ENCODE results near the gene MIPEP.

Gene MIPEP

DNA sequence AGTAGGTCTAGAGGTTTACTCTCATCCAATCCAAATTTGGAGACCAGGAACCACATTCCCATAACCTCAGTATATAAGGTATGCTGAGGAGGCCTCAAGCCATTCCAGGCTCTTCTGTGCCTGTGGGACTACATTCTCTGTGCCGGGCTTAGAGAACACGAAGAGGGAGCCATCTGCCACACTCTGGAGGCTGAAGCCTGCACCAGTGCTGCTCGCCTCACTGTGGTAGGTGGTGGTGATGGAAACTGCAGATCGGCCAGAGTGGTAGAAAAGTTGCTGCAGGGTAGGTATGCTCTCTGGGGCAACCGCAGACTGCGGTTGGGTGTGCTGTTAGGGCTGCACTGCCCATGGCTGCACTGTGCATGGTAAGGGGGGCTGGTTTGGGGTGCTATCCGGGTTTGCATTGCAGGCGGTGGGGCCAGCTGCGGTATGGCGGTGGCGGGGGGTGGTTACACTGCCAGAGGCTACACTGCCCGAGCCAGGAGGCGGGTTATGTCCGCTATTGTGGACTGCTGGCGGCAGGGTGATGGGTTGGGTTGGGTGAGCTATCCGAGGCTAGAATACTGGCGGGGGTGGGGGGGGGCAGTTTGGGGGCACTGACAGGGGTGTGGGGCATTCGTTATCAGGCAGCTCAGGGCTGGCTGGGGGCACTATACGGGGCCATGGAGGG, 174.0 kb downstream of the MIPEP start:
- no peak for DNase-seq (ENCODE audit: low read depth in 2 of 2)

DNA sequence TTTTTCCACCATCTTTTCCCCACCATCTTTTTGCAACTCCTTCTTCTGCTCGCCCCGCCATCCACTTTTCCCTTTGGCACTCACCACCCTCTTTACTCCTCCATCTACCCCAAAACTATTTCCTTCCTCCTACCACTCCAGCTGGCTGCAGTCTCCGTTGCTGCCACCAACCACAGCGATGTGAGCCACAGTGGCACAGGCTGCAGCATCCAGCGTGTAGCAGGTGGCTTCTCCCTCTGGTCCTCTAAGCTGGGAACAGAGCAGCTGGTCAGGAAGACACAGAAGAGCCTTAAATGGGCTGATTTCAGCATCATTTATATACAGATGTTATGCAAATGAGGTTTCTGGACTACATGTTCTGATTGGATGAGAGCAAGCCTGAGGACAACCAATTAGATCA, 174.5 kb downstream of the MIPEP start:
- no peak for DNase-seq (ENCODE audit: low read depth in 2 of 2)

- DNase-seq (ENCODE audit: low read depth in 2 of 2): no peak
Observed at GRCh38 chr13:23711355-23711754, 177.8 kb downstream of the MIPEP start.

DNA sequence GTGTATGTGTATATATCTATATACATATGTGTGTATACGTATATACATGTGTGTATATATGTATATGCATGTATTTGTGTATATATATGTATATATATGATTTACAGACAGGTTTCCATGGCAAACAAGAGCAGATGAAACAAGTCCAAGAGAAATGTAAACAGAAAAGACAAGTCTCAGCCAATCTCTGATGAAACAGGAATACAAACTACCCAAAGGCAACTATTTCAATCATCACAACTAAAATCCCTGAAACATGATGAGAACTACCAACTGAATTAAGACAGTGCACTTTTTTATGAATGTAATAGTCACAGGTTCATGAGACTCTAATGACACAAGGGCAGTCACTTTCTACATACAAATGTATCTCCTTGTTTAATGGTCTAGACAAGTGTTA, 178.8 kb downstream of the MIPEP start:
- no peak for DNase-seq (ENCODE audit: low read depth in 2 of 2)

GRCh38 chr13:23709536-23709935, 179.7 kb downstream of the MIPEP start:
- no peak for DNase-seq (ENCODE audit: low read depth in 2 of 2)

- no peak for DNase-seq (ENCODE audit: low read depth in 2 of 2)
Observed at GRCh38 chr13:23707674-23708073, 181.5 kb downstream of the MIPEP start.

GRCh38 chr13:23705583-23705982, 183.6 kb downstream of the MIPEP start:
- no peak for DNase-seq (ENCODE audit: low read depth in 2 of 2)

GRCh38 chr13:23703246-23703860, 185.8 kb downstream of the MIPEP start:
- DNase-seq (ENCODE audit: low read depth in 2 of 2): no peak

DNA sequence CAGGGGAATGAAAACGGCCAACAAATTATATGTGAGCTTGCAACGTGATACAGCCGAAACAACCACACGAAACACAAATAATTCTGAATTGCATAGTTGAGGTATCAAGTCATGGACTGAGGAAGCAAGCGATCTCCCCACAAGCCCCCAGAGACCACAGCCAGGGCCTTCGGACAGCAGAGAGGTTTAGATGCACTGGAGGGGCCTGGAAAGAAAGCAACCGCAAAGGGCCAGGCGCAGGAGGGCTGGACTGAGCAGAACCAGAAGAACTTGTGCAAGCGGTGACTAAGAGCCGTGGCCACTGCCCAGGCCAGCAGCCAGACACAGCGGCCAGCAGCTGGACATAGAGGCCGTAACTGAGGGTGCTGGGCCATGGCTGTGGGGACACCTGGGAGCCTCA, 187.6 kb downstream of the MIPEP start:
- DNase-seq (ENCODE audit: low read depth in 2 of 2): no peak

DNA sequence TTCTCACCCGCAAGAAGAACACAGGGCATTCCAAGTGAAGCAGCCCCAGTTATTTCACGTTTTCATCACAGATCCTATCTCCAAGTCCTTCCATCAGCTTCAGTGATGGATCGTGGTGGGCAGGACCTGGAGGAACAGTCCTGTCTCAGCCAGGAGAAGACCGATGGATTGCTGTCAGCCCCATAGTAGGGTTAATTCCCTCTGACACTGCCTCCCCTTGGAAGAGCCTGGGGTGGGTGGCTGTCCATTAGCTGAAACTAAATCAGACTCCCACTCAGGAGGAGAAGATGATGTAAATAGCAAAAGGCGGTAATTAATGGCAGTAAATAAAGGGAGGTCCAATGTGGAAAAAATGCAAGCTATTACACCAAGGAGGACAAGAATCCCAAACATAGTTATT, 188.0 kb downstream of the MIPEP start:
- no peak for DNase-seq (ENCODE audit: low read depth in 2 of 2)

DNA sequence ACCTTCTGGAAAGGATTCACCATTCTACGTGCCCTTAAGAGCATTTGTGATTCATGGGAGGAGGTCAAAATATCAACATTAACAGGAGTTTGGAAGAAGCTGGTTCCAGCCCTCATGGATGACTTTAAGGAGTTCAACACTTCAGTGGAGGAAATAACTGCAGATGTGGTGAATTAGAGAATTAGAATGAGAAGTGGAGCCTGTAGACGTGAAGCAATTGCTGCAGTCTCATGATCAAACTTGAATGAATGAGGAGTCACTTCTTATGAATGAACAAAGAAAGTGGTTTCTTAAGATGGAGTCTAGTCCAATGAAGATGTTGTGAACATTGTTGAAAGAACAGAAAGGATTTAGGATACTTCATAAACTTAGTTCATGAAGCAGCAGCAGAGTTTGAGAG, 189.9 kb downstream of the MIPEP start:
- DNase-seq (ENCODE audit: low read depth in 2 of 2): no peak

DNA sequence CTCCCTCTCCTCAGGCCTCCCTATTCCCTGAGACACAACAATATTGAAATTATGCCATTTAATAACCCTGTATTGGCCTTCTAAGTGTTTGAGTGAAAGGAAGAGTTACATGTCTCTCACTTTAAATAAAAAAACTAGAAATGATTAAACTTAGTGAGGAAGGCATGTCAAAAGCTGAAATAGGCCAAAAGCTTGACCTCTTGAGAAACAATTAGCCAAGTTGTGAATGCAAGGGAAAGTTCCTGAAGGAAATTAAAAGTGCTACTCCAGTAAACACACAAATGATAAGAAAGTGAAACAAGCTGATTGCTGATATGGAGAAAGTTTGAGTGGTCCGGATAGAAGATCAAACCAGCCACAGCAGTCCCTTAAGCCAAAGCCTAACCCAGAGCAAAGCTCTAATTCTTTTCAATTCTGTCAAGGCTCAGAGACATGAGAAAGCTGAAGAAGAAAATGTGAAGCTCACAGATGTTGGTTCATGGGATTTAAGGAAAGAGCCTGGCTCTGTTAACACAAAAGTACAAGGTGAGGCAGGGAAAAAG, 191.4 kb downstream of the MIPEP start:
- no peak for DNase-seq (ENCODE audit: low read depth in 2 of 2)

DNA sequence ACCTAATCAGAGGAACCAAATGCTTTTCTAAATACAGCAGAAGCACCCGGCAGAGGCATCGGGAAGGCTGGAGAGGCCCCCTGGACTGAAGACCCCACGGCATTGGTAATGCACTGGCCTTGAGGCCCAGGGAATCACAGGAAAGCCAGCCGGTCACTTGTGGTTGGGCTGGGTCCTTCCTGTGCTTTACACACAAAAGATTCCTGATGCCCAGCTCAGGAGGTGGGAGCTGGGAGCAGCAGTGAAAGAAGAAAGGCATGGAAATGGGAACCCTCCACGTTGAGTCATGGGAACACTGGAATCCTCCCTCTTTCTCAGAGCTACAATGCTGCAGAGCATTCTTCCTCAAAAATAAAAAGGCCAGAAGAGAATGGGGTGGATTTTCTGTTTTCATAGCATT, 192.6 kb downstream of the MIPEP start:
- no peak for DNase-seq (ENCODE audit: low read depth in 2 of 2)

- peak; percentile 29 to 34 for DNase-seq (ENCODE audit: low read depth in 2 of 2)
Observed at GRCh38 chr13:23695711-23696464, 193.3 kb downstream of the MIPEP start.

- DNase-seq (ENCODE audit: low read depth in 2 of 2): no peak
Observed at GRCh38 chr13:23695196-23695595, 194.0 kb downstream of the MIPEP start.

DNA sequence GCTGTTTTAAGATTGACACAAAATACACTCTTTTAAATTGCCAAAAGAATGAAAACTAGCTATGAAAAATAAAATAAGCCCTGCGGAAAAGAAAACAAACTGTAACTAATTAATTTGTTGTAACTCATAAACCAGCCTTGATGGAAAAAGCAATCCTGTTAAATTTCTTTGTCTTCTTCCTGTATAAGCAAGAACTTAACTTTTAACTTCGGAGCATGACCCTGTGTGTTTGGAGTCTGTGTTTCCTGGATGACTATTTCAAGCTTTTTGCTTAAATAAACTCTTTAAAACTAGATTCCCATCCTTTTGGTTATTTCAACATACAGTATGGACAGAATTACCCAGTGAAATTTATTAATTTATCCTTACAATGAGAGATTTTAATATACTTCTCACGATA, 196.4 kb downstream of the MIPEP start:
- no peak for DNase-seq (ENCODE audit: low read depth in 2 of 2)

DNA sequence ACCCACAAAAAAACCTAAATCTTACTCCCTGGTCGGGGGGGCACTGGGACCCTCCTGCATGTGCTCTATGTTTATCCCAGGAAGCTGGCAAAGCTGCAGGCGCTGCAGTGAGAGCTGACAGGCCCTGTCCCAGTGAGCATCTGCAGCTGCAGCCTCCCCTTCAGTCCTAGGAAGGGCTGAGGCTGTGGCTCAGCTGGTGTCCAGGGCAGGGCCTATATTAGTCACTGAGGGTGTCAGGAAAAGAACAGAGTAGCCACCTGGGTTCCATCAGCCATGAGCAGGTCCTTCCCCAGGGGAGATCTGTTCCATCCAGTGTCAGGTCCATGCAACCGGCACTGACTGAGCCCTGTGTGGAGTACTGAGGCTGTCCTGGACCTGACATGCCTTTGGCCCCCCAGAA, 198.5 kb downstream of the MIPEP start:
- DNase-seq (ENCODE audit: low read depth in 2 of 2): no peak

DNA sequence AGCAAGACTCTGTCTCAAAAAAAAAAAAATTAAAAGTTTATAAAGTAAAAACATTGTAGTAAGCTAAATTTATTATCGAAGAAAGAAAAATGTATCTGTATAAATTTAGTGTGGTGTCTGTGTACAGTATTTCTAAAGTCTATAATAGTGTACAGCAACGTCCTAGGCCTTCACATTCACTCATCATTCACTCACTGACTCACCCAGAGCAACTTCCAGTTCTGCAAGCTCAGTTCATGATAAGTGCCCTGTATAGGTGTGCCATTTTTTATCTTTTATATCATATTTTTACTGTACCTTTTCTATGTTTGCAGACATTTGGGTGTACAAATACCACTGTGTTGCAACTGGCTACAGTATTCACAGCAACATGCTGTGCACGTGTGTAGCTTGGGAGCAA, 200.9 kb downstream of the MIPEP start:
- no peak for DNase-seq (ENCODE audit: low read depth in 2 of 2)

- DNase-seq (ENCODE audit: low read depth in 2 of 2): no peak
Observed at GRCh38 chr13:23687614-23688013, 201.6 kb downstream of the MIPEP start.

DNA sequence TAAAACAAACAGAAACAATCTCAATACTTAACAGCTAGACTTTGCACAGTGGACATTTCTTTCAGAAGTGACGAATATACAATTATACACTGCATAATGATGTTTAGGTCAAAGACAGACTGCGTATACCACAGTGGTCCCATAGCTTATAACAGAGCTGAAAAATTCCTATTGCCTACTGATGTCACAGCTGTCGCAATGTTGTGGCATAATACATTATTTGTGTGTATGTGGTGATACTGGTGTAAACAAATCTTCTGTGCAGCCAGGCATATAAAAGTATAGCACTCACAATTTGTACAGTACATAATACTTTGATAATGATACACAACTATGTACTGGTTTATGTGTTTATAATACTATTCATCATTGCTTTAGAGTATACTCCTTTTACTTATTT, 202.3 kb downstream of the MIPEP start:
- no peak for DNase-seq (ENCODE audit: low read depth in 2 of 2)

DNA sequence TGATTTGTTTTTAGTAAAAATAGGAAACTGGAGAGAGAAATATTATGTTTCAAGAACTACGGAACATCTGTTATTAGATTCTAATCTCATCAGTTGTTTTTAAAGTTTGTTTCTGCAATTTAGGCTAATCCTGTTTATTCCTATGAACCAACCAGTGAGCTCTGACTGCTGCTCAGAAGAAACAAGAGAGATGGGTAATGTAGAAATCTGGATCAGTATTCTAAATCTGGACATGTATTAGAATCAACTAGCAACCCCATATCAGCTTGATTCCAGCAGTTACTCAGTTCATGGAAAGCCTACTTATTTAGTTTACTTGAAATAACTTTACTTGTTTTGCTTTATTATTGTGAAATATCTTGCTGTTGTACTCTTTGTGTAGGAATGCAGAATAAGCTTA, 203.8 kb downstream of the MIPEP start:
- no peak for DNase-seq (ENCODE audit: low read depth in 2 of 2)

DNA sequence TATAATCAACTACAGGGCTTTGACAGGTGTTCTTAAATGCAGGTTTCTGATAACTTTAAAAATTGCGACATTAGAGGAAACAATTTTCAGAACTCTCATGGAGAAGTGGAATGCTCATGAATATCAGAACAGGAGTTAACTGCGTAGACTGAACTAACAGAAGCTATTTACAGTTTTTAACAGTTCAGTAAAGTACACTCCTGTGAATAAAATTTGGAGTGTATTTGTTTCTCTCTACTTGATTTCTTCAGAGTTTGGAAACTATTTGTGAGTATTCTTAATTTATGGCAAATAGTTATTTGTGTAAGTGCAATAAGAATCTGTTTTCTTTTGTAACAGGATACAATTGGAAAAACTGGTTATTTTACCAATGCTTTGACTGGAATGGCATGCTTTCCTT, 204.6 kb downstream of the MIPEP start:
- DNase-seq (ENCODE audit: low read depth in 2 of 2): no peak

DNA sequence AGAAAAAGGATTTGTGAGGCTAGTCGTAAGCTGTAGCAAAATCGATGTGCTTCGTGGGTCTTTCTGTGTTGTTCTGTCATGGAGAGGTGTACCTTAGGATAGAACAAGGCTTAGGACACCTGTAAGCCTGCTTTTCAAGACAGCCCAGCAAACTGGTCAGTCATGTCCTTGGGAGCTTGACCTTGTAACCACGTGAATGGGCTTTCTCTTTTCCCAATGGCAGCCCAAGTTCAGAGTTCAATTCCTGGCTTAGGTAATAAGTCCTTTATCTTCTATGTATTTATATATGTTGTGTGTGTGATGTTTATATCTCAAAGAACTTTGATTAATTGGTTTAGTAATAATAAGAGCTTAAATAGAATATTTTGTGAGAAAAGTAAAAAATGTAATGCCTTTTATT, 206.1 kb downstream of the MIPEP start:
- no peak for DNase-seq (ENCODE audit: low read depth in 2 of 2)
